K562 (cell line): ENCODE data around the gene CMSS1. TPM values are rescaled to one million over a fixed set of nuclear protein-coding genes. Genes with fewer than 3 reads are reported as not detected.

Source experiments
- ATAC-seq: fragments of 200-7000 bp; cut with Tn5 transposase; 3 replicates; pipeline ENCODE4 v1.9.1; 2020; ENCODE audit warnings: moderate library complexity
- BruUV-seq: library from RNA; stranded (reverse); fragments of 400-500 nt; replicated peaks from 2 replicates; lab custom pipeline; 2021; lab: Mats Ljungman, UMichigan
- CTCF ChIA-PET: fragments of 300-600 bp; formaldehyde crosslinking; extraction: SDS; loops from one replicate; lab custom pipeline; 2021; ENCODE audit warnings: low intra/inter-chr PET ratio; lab: Yijun Ruan, JAX
- POLR2A ChIA-PET: fragments of 300-600, 350-650 bp; sonication (Branson Sonifier 250); formaldehyde crosslinking; extraction: SDS; loops from one replicate; lab custom pipeline; 2021; ENCODE audit warnings: antibody characterized with exemption, inconsistent platforms; lab: Yijun Ruan, JAX
- DNase-seq, 4 experiments: peaks; one replicate each; pipeline versions ENCODE4 v3.0.0 to v3.0.0-alpha.2; 2011 to 2018; ENCODE audit warnings: low spot score in 3 of 4, mixed read lengths in 3 of 4; ENCODE audit errors: extremely low read depth in 1 of 4
- FAIRE-seq: peaks from 2 replicates; lab custom pipeline; 2011; peaks lifted over from hg19 to GRCh38; lab: Jason Lieb, UNC
- H2AFZ ChIP-seq: 2 replicates; pipeline ENCODE4 v1.6.0; 2011; ENCODE audit warnings: low read depth, low read length, control low read depth, inconsistent platforms
- H3K27ac ChIP-seq: fragments of 200-600 bp; 3 replicates; pipeline ENCODE4 v1.8.0; 2011; ENCODE audit warnings: low read depth, mild to moderate bottlenecking, control low read depth, inconsistent platforms, low read length, moderate library complexity, mixed read lengths; ENCODE audit errors: extremely low read depth
- H3K27me3 ChIP-seq, 2 experiments: fragments of 300-600 bp in 1 of 2; 2 replicates in 1 of 2; 3 replicates in 1 of 2; pipeline versions ENCODE4 v1.6.0 to v1.8.0; 2011; ENCODE audit warnings: inconsistent platforms in 2 of 2, low read length in 2 of 2, mild to moderate bottlenecking in 1 of 2, mixed read lengths in 1 of 2, moderate library complexity in 1 of 2; ENCODE audit not compliant: control insufficient read depth in 2 of 2, insufficient read depth in 2 of 2
- H3K36me3 ChIP-seq: fragments of 300-600 bp; 3 replicates; pipeline ENCODE4 v1.8.0; 2011; ENCODE audit warnings: mild to moderate bottlenecking, low read length, inconsistent platforms; ENCODE audit not compliant: control insufficient read depth, insufficient read depth
- H3K4me1 ChIP-seq, 2 experiments: fragments of 200-600 bp in 1 of 2; replicated peaks in 1 of 2; 2 replicates in 1 of 2; 3 replicates in 1 of 2; pipeline versions ENCODE4 v1.5.1 to v1.8.0; 2011; ENCODE audit warnings: inconsistent platforms in 2 of 2, low read length in 2 of 2, mild to moderate bottlenecking in 1 of 2, mixed read lengths in 1 of 2, moderate library complexity in 1 of 2; ENCODE audit not compliant: control insufficient read depth in 2 of 2, insufficient read depth in 2 of 2
- H3K4me2 ChIP-seq: 2 replicates; pipeline ENCODE4 v1.6.1; 2011; ENCODE audit warnings: low read length, control low read depth, inconsistent platforms, mixed read lengths; ENCODE audit not compliant: insufficient read depth
- H3K4me3 ChIP-seq: fragments of 200-600 bp; sonication (generic), shearing (Covaris generic); 2 replicates; pipeline ENCODE4 v1.5.1; 2016; ENCODE audit warnings: control low read depth, inconsistent platforms
- H3K79me2 ChIP-seq: fragments of 200-600 bp; 3 replicates; pipeline ENCODE4 v1.8.0; 2011; ENCODE audit warnings: low read length, inconsistent platforms; ENCODE audit not compliant: control insufficient read depth, insufficient read depth
- H3K9ac ChIP-seq, 2 experiments: 2 replicates each; pipeline versions ENCODE4 v1.6.0 to v1.6.1; 2011; ENCODE audit warnings: low read depth in 2 of 2, low read length in 2 of 2, control low read depth in 1 of 2, inconsistent platforms in 1 of 2, mild to moderate bottlenecking in 1 of 2, mixed read lengths in 1 of 2; ENCODE audit not compliant: insufficient read depth in 1 of 2
- H3K9me1 ChIP-seq: one replicate; pipeline ENCODE4 v1.6.0; 2011; ENCODE audit warnings: inconsistent platforms, mild to moderate bottlenecking, low read length, moderate library complexity; ENCODE audit not compliant: control insufficient read depth, insufficient read depth
- H3K9me3 ChIP-seq: replicated peaks from 2 replicates; pipeline ENCODE4 v1.5.1; 2011; ENCODE audit warnings: low read depth, low read length, inconsistent platforms; ENCODE audit not compliant: control insufficient read depth, insufficient read depth
- H4K20me1 ChIP-seq: replicated peaks from 2 replicates; pipeline ENCODE4 v1.6.1; 2011; ENCODE audit warnings: low read length, inconsistent platforms, mixed read lengths; ENCODE audit not compliant: control insufficient read depth, insufficient read depth
- ASH1L ChIP-seq: fragments of 450-650 bp; IDR thresholded peaks from 2 replicates; pipeline ENCODE4 v1.6.1; 2018; ENCODE audit warnings: borderline replicate concordance, mild to moderate bottlenecking, low read depth; ENCODE audit not compliant: partially characterized antibody
- BRF1 ChIP-seq: IDR thresholded peaks from 3 replicates; pipeline ENCODE4 v1.6.1; 2011; ENCODE audit warnings: borderline replicate concordance, mild to moderate bottlenecking; ENCODE audit not compliant: insufficient read length; ENCODE audit errors: extremely low read depth
- CHD7 ChIP-seq: fragments of 200-600 bp; sonication (generic); IDR thresholded peaks from one replicate; pipeline ENCODE4 v1.6.1; 2012; ENCODE audit warnings: mild to moderate bottlenecking, low read depth, low read length, inconsistent platforms
- GATAD2B ChIP-seq: fragments of 450-650 bp; IDR thresholded peaks from 2 replicates; pipeline ENCODE4 v1.6.1; 2017; ENCODE audit warnings: mild to moderate bottlenecking, borderline replicate concordance
- HMG20A ChIP-seq: fragments of 450-650 bp; formaldehyde crosslinking; conservative IDR thresholded peaks from 2 replicates; pipeline ENCODE4 v1.4.0; 2020; ENCODE audit warnings: mild to moderate bottlenecking, mixed read lengths
- KLF1 ChIP-seq: fragments of 450-650 bp; IDR thresholded peaks from 2 replicates; pipeline ENCODE4 v1.6.1; 2016; ENCODE audit warnings: missing genetic modification characterization, missing compliant biosample characterization
- MIER1 ChIP-seq: fragments of 450-650 bp; IDR thresholded peaks from 2 replicates; pipeline ENCODE4 v1.6.1; 2016; ENCODE audit warnings: antibody characterized with exemption, mild to moderate bottlenecking, low read depth
- NONO ChIP-seq, 2 experiments: fragments of 200-400 bp in 1 of 2; fragments of 450-650 bp in 1 of 2; formaldehyde crosslinking in 1 of 2; IDR thresholded peaks; 2 replicates each; pipeline ENCODE4 v1.6.1; 2017; ENCODE audit warnings: low read depth in 2 of 2, mild to moderate bottlenecking in 2 of 2, moderate library complexity in 2 of 2, low read length in 1 of 2
- VEZF1 ChIP-seq: fragments of 200-800 bp; sonication (Bioruptor generic); IDR thresholded peaks from 2 replicates; pipeline ENCODE4 v1.6.1; 2017; ENCODE audit warnings: missing genetic modification characterization, missing compliant biosample characterization
- ZBTB1 ChIP-seq: sonication (generic); formaldehyde crosslinking; IDR thresholded peaks from 2 replicates; pipeline ENCODE4 v1.8.1; 2023; ENCODE audit warnings: missing genetic modification reagents, low read depth, mild to moderate bottlenecking, borderline replicate concordance
- WGBS: fragments of 100-300 bp; shearing (Covaris generic); methylation state at CpG from one replicate; pipeline ENCODE4 v1.1.6; 2016; ENCODE audit warnings: low coverage, mixed read lengths; ENCODE audit not compliant: insufficient coverage; ENCODE audit errors: missing lambda C conversion rate; 5-methylcytosine and 5-hydroxymethylcytosine counted together
- in situ Hi-C: fragments of 300-500 bp; cut with MboI; formaldehyde crosslinking; loops from 4 replicates; pipeline ENCODE4 v1.15.0; 2018; ENCODE audit warnings: inconsistent platforms, mixed read lengths
- intact Hi-C: fragments of 100-400 bp; cut with micrococcal nuclease; formaldehyde crosslinking; loops from 2 replicates; pipeline ENCODE4 v1.14.2; 2022
- polyA plus RNA-seq, 8 experiments: library from polyadenylated mRNA; depleted of rRNA in 4 of 8; stranded (reverse) in 5 of 8; unstranded in 3 of 8; fragments of >200 nt; fragmentation: Nextera tagmentation in 2 of 8; fragmentation: Illumina TruSeq in 1 of 8; extraction: Ambion mirVana in 2 of 8; extraction: Trizol in 1 of 8; gene quantifications; 2 replicates each; pipeline versions ENCODE4 v1.2.1 to v1.2.3, GENCODE V29; 2011 to 2014; ENCODE audit warnings: inconsistent platforms in 1 of 8, missing spikeins in 1 of 8
- total RNA-seq, 7 experiments: library from RNA; depleted of rRNA in 6 of 7; stranded (reverse); fragments of >200 nt in 6 of 7; fragmentation: Illumina TruSeq in 2 of 7; extraction: Trizol in 2 of 7; gene quantifications; 2 replicates each; pipeline versions ENCODE4 v1.2.1 to v1.2.3, GENCODE V29; 2011 to 2021; ENCODE audit warnings: low replicate concordance in 1 of 7

Gene CMSS1
- total and polyA plus RNA-seq, 9 of the 15 experiments (the other 6 are each of a cell fraction or from before 2014, with no cell fraction given), result 46.9 to 109 (median 72.3) TPM

- WGBS, result 50% methylated on average over 1 of the region's 1 CpG
- no peak for TF ChIP-seq VEZF1 (CRISPR knock-in tag)
- no peak for TF ChIP-seq GATAD2B
- TF ChIP-seq CHD7, result no peak
- TF ChIP-seq HMG20A (CRISPR knock-in tag), result no peak
- TF ChIP-seq KLF1, result no peak
- no peak for TF ChIP-seq MIER1
- no peak for TF ChIP-seq ZBTB1
- no peak for TF ChIP-seq BRF1
- TF ChIP-seq NONO (IDR thresholded peaks at IDR 0.05; ENCODE audit: low read depth in 2 of 2, low read length in 1 of 2), result no peak
- TF ChIP-seq ASH1L, result no peak
Measured at GRCh38 chr3:99810403-99810802, 7.3 kb upstream of the CMSS1 start.

More at GRCh38 chr3:99810403-99810802, 7.3 kb upstream of the CMSS1 start:
- Histone ChIP-seq H3K36me3 (no peaks in the 10 kb centered on the region), H3K9ac (no peak overlapping the region), H3K4me1 (peaks cover 0 to 2% of the 10 kb centered on the region in 2 experiments; a peak in 1 of 5 replicates), H3K79me2 (no peaks in the 10 kb centered on the region), H3K27ac (no peak overlapping the region), H4K20me1 (0 out of 2 replicates have a peak, but pooled peaks cover 7% of the 10 kb centered on the region), H2AFZ (no peak overlapping the region), H3K27me3 (no peaks in the 10 kb centered on the region), H3K4me2 (no peak overlapping the region), H3K9me3 (no peaks in the 10 kb centered on the region), H3K4me3 (no peak overlapping the region), H3K9me1 (no peaks in the 10 kb centered on the region)
- ChIA-PET POLR2A (no interaction called here), CTCF (no interaction called here)
- DNase-seq (no peak), FAIRE-seq (no peak), ATAC-seq (no peak)
- no TSS peak for BruUV-seq
- in situ Hi-C loops (no loop called here), intact Hi-C loops (no loop called here)
